Measurements from ENCODE around the gene MYO1H. TPM values are rescaled to one million over a fixed set of nuclear protein-coding genes. Genes with fewer than 3 reads are reported as not detected.

The MYO1H gene
- total and polyA plus RNA-seq, 2 of the 13 experiments (the other 11 are each of a cell fraction or from before 2014, with no cell fraction given): not detected

- no peak for TF ChIP-seq MLLT10 (CRISPR knock-in tag; IDR thresholded peaks at IDR 0.05)
- no peak for TF ChIP-seq KMT2B (CRISPR knock-in tag; IDR thresholded peaks at IDR 0.05)
Measured at GRCh38 chr12:109443794-109444193, 96.1 kb downstream of the MYO1H start (continued).

- H2AFZ ChIP-seq (ENCODE audit: low read length): no peak overlapping the region
- ATAC-seq (no peak), DNase-seq (ENCODE audit: low spot score) (no peak), FAIRE-seq (no peak)
- BruUV-seq (replicated peaks): no TSS peak
- no peak overlapping the region for H3K9ac ChIP-seq (ENCODE audit: insufficient read depth, low read depth, low read length)
- ChIA-PET CTCF (ENCODE audit: low intra/inter-chr PET ratio, low total read pairs) (no interaction called here), POLR2A (no interaction called here)
- no peaks in the 10 kb centered on the region for H3K9me3 ChIP-seq (ENCODE audit: low read length)
- no peaks in the 10 kb centered on the region for H3K27me3 ChIP-seq (ENCODE audit: control insufficient read depth in 1 of 2, insufficient read depth in 2 of 2, low read length in 2 of 2)
- no peak overlapping the region for H3K4me3 ChIP-seq (replicated peaks in 1 of 3; ENCODE audit: insufficient read depth in 1 of 3, low read depth in 2 of 3, low read length in 3 of 3)
- TF ChIP-seq ZNF550 (CRISPR knock-in tag; IDR thresholded peaks at IDR 0.05; ENCODE audit: borderline replicate concordance) (no peak), ZNF282 (IDR thresholded peaks at IDR 0.05; ENCODE audit: partially characterized antibody) (no peak), GATAD1 (CRISPR knock-in tag; IDR thresholded peaks at IDR 0.05) (no peak), ZSCAN29 (CRISPR knock-in tag; conservative IDR thresholded peaks at IDR 0.05) (no peak), MED8 (CRISPR knock-in tag; IDR thresholded peaks at IDR 0.05; ENCODE audit: insufficient replicate concordance) (no peak), ARHGAP35 (CRISPR knock-in tag; IDR thresholded peaks at IDR 0.05; ENCODE audit: borderline replicate concordance) (no peak), NR0B2 (CRISPR knock-in tag; IDR thresholded peaks at IDR 0.05) (no peak), ZNF460 (CRISPR knock-in tag; IDR thresholded peaks at IDR 0.05; ENCODE audit: borderline replicate concordance) (no peak), ZBTB26 (CRISPR knock-in tag; IDR thresholded peaks at IDR 0.05; ENCODE audit: borderline replicate concordance) (no peak), ZNF33B (CRISPR knock-in tag; IDR thresholded peaks at IDR 0.05) (no peak), ATRX (CRISPR knock-in tag; IDR thresholded peaks at IDR 0.05; ENCODE audit: borderline replicate concordance) (no peak), LCORL (IDR thresholded peaks at IDR 0.05) (no peak), LCORL (CRISPR knock-in tag; IDR thresholded peaks at IDR 0.05) (no peak)
- H3K27ac ChIP-seq (ENCODE audit: extremely low read length, insufficient read depth, low read length): no peak overlapping the region
- 86% methylated on average over 6 of the region's 6 CpGs for WGBS (ENCODE audit: low lambda C conversion rate)
- H4K20me1 ChIP-seq (ENCODE audit: insufficient read depth, low read length): no peaks in the 10 kb centered on the region
- no peak overlapping the region for H3K4me2 ChIP-seq (ENCODE audit: low read depth, low read length)
- peaks cover 2 to 8% of the 10 kb centered on the region in 2 experiments; a peak in 3 of 5 replicates for H3K36me3 ChIP-seq (replicated peaks in 1 of 2; ENCODE audit: control insufficient read depth in 1 of 2, insufficient read depth in 2 of 2, low read length in 2 of 2)
- no peaks in the 10 kb centered on the region for H3K79me2 ChIP-seq (ENCODE audit: insufficient read depth, low read length)
- peaks cover 13% of the 10 kb centered on the region for H3K4me1 ChIP-seq (ENCODE audit: insufficient read depth, low read length)
- in situ Hi-C loops (cut with HindIII; ENCODE audit: extremely low pct_ligation_motif_present, low pct_unique_long_range_greater_than_20kb): no loop called here
- intact Hi-C loops (cut with micrococcal nuclease; ENCODE audit: unreplicated experiment): no loop called here
Measured at GRCh38 chr12:109444259-109444658, 96.6 kb downstream of the MYO1H start.

Data from HepG2 (cell line).